Osteocyte (in vitro differentiated cells): ENCODE measurements around the gene SALL3. TPM values are rescaled to one million over a fixed set of nuclear protein-coding genes. Genes with fewer than 3 reads are reported as not detected.

ENCODE experiments used
- DNase-seq: peaks from one replicate; pipeline ENCODE4 v3.0.0; 2021; ENCODE audit warnings: mixed read lengths; ENCODE audit not compliant: unreplicated experiment; ENCODE audit errors: extremely low spot score
- H3K27ac Mint-ChIP-seq: one replicate; pipeline ENCODE4 v1.8.0; 2021; ENCODE audit warnings: mild to moderate bottlenecking, mixed read lengths; ENCODE audit not compliant: unreplicated experiment
- H3K27me3 Mint-ChIP-seq: one replicate; pipeline ENCODE4 v1.8.0; 2021; ENCODE audit warnings: mixed read lengths; ENCODE audit not compliant: unreplicated experiment
- H3K36me3 Mint-ChIP-seq: one replicate; pipeline ENCODE4 v1.8.0; 2021; ENCODE audit warnings: mixed read lengths; ENCODE audit not compliant: unreplicated experiment
- H3K4me1 Mint-ChIP-seq: one replicate; pipeline ENCODE4 v1.8.0; 2021; ENCODE audit warnings: mixed read lengths; ENCODE audit not compliant: unreplicated experiment
- H3K4me3 Mint-ChIP-seq: one replicate; pipeline ENCODE4 v1.8.0; 2021; ENCODE audit warnings: mild to moderate bottlenecking, moderate library complexity, mixed read lengths; ENCODE audit not compliant: unreplicated experiment
- H3K9me3 Mint-ChIP-seq: one replicate; pipeline ENCODE4 v1.8.0; 2021; ENCODE audit warnings: mixed read lengths; ENCODE audit not compliant: unreplicated experiment
- long read RNA-seq: library from polyadenylated mRNA; unstranded; transcript quantifications from one replicate; pipeline ENCODE4 v2.0.0, GENCODE V29; 2021
- total RNA-seq: library from RNA; stranded (reverse); gene quantifications from 2 replicates; pipeline ENCODE4 v1.2.1, GENCODE V29; 2021
- TF ChIP-seq, protein P1 (sequence below): fragments of 200-600 bp; sonication (generic); IDR thresholded peaks from 2 replicates; pipeline ENCODE4 v1.5.0; 2021; ENCODE audit warnings: antibody characterized with exemption, mild to moderate bottlenecking, moderate library complexity

Gene SALL3
- not detected in 2 replicates for total RNA-seq
- long read RNA-seq = 0 reads

DNA sequence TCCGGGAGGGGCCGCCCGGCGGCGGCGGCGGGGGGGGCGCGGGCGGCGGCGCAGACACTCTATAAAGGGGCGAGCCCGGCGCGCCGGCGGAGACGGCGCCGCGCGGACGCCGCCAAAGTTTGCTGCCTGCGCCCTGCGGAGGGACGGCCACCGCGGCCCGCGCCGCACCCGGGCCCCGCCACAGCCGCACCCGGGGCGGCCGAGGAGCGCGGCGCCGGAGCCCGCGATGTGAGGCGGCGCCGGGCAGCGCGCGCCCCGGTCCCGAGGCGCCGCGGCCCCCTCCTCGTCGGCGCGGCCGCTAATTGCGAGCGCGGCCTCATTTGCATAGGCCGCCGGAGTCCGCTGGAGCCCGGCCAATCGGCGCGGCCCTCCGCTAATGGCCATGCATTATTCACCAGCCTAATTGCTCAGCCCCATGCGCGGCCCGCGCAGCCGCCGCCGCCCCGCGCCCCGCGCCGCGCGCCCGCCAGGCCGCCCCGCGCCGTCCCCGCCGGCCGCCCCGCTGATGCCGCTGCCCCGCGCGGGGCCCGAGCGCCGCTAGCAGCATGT, at the start of gene SALL3:
Gene SALL3 (plus strand): TSS at position 89 of the 549 bp plus-strand sequence. CDS start 457 bp downstream, at position 546.
- TF ChIP-seq, protein P1, sequence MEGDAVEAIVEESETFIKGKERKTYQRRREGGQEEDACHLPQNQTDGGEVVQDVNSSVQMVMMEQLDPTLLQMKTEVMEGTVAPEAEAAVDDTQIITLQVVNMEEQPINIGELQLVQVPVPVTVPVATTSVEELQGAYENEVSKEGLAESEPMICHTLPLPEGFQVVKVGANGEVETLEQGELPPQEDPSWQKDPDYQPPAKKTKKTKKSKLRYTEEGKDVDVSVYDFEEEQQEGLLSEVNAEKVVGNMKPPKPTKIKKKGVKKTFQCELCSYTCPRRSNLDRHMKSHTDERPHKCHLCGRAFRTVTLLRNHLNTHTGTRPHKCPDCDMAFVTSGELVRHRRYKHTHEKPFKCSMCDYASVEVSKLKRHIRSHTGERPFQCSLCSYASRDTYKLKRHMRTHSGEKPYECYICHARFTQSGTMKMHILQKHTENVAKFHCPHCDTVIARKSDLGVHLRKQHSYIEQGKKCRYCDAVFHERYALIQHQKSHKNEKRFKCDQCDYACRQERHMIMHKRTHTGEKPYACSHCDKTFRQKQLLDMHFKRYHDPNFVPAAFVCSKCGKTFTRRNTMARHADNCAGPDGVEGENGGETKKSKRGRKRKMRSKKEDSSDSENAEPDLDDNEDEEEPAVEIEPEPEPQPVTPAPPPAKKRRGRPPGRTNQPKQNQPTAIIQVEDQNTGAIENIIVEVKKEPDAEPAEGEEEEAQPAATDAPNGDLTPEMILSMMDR = no peak
- peaks cover 13% of the 10 kb centered on the region for H3K4me1 Mint-ChIP-seq
- H3K36me3 Mint-ChIP-seq = peaks cover 2% of the 10 kb centered on the region
- no peak for DNase-seq
- no peaks in the 10 kb centered on the region for H3K9me3 Mint-ChIP-seq
- H3K27me3 Mint-ChIP-seq = peaks cover 71% of the 10 kb centered on the region
- H3K4me3 Mint-ChIP-seq = no peak within 1 kb of the TSS
- no peak within 1 kb of the TSS for H3K27ac Mint-ChIP-seq

DNA sequence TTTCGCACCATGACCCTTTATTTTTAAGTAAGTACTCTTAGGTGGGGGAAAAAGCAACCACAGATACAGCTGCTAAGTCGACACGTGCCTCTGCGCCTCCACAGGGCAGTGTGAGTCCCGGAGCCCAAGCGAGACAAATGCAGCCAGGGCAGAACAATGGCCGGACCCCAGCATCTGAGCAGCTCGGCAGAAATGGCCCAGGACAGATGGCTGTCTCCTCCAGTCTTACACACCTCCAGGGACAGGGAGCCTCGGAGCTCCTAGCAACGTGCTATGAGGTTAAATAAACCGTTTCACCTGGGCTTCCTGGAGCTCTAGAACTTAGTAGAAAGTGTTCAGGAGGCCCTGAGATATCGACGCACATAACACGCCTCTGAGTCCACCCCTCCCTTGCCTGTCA, 47.3 kb upstream of the SALL3 start:
- peaks cover 14% of the 10 kb centered on the region for H3K9me3 Mint-ChIP-seq
- no peaks in the 10 kb centered on the region for H3K27me3 Mint-ChIP-seq
- no peaks in the 10 kb centered on the region for H3K4me1 Mint-ChIP-seq
- DNase-seq = no peak
- H3K36me3 Mint-ChIP-seq = no peaks in the 10 kb centered on the region
- no peak overlapping the region for H3K27ac Mint-ChIP-seq
- TF ChIP-seq, protein P1 = no peak
- no peak overlapping the region for H3K4me3 Mint-ChIP-seq

DNA sequence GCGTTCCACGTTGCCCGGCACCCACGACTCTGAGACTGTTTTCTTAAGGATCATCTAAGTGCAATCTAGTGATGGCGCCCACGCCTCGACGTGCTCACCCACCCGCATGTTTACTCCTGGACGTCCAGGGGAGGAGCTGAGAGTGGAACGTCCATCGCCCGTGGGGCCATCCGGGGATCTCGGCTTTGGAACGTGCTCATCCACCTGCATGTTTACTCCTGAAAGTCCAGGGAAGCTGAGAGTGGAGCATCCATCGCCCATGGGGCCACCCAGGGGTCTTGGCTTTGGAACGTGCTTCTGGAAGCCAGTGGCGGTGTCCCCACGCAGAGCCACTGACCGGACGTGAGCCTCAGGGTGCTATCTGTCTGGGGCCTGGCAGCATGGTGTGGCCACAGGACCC, 45.6 kb upstream of the SALL3 start:
- H3K9me3 Mint-ChIP-seq = peaks cover 12% of the 10 kb centered on the region
- TF ChIP-seq, protein P1 = no peak

GRCh38 chr18:78934551-78935225, 44.9 kb upstream of the SALL3 start:
- Mint-ChIP-seq H3K4me3 (no peak overlapping the region), H3K4me1 (no peaks in the 10 kb centered on the region), H3K36me3 (no peaks in the 10 kb centered on the region), H3K27me3 (no peaks in the 10 kb centered on the region), H3K27ac (no peak overlapping the region), H3K9me3 (peaks cover 16% of the 10 kb centered on the region)
- no peak for DNase-seq
- TF ChIP-seq, protein P1 = no peak

More for the DNA sequence above, 45.6 kb upstream of the SALL3 start:
- no peaks in the 10 kb centered on the region for H3K27me3 Mint-ChIP-seq
- no peaks in the 10 kb centered on the region for H3K4me1 Mint-ChIP-seq
- no peaks in the 10 kb centered on the region for H3K36me3 Mint-ChIP-seq
- no peak for DNase-seq
- no peak overlapping the region for H3K4me3 Mint-ChIP-seq
- H3K27ac Mint-ChIP-seq = no peak overlapping the region

DNA sequence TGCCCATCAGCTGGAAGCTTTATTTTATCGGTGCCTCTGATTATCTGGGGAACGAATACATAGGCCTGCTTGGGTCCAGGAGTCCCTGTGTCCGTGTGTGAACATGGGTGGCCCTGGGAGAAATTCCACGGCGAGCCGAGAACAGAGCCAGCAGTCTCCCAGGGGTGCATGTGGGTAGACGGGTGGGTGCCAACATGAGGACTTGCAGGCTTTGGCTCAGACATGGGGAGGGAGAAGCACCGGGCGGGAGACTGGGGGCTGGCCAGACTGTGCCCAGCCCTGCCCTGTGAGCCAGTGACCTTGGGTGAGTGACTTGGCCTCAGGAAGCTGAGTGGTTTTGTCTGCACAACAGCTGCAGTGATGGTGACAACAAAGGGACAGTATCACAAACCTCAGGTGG, 44.2 kb upstream of the SALL3 start:
- Mint-ChIP-seq H3K36me3 (no peaks in the 10 kb centered on the region), H3K27me3 (no peaks in the 10 kb centered on the region), H3K4me3 (no peak overlapping the region), H3K27ac (no peak overlapping the region), H3K9me3 (peaks cover 16% of the 10 kb centered on the region), H3K4me1 (no peaks in the 10 kb centered on the region)
- TF ChIP-seq, protein P1 = no peak
- DNase-seq = no peak
